PC-9 (cell line): ENCODE results near the gene DAAM2. TPM values are rescaled to one million over a fixed set of nuclear protein-coding genes. Genes with fewer than 3 reads are reported as not detected.

Source experiments
- BruUV-seq: library from RNA; stranded (reverse); fragments of 400-500 nt; replicated peaks from 2 replicates; lab custom pipeline; 2021; lab: Mats Ljungman, UMichigan
- CTCF ChIA-PET: fragments of 300-600 bp; sonication (Branson Sonifier 250); formaldehyde crosslinking; loops from one replicate; lab custom pipeline; 2022; ENCODE audit warnings: antibody characterized with exemption; lab: Charles Lee
- POLR2A ChIA-PET: fragments of 300-600 bp; sonication (Branson Sonifier 250); formaldehyde crosslinking; loops from one replicate; lab custom pipeline; 2022; ENCODE audit warnings: antibody characterized with exemption; ENCODE audit not compliant: unreplicated experiment; lab: Charles Lee
- DNase-seq, 2 experiments: peaks; one replicate each; pipeline versions ENCODE4 v3.0.0 to v3.0.0-alpha.2; 2015 to 2022; ENCODE audit warnings: mixed read lengths in 1 of 2
- H2AFZ ChIP-seq: fragments of 200-600 bp; sonication (generic); 2 replicates; pipeline ENCODE4 v1.8.1; 2017; ENCODE audit warnings: antibody characterized with exemption
- H3F3A ChIP-seq: fragments of 200-600 bp; sonication (generic); 2 replicates; pipeline ENCODE4 v1.8.1; 2017; ENCODE audit warnings: antibody characterized with exemption, mild to moderate bottlenecking, low read depth; ENCODE audit not compliant: insufficient read depth
- H3K27ac ChIP-seq: fragments of 200-600 bp; sonication (generic); 2 replicates; pipeline ENCODE4 v1.6.1; 2016; ENCODE audit warnings: mixed run types
- H3K27me3 ChIP-seq: fragments of 200-600 bp; sonication (generic); 2 replicates; pipeline ENCODE4 v1.6.1; 2016; ENCODE audit warnings: low read depth, mixed run types; ENCODE audit not compliant: insufficient read depth
- H3K36me3 ChIP-seq: fragments of 200-600 bp; sonication (generic); 2 replicates; pipeline ENCODE4 v1.6.1; 2016; ENCODE audit warnings: low read depth, mixed run types
- H3K4me1 ChIP-seq: fragments of 200-600 bp; sonication (generic); replicated peaks from 2 replicates; pipeline ENCODE4 v1.6.1; 2016; ENCODE audit warnings: mixed run types; ENCODE audit not compliant: insufficient read depth
- H3K4me2 ChIP-seq: fragments of 200-600 bp; sonication (generic); 2 replicates; pipeline ENCODE4 v1.6.1; 2017; ENCODE audit warnings: mixed run types
- H3K4me3 ChIP-seq: fragments of 200-600 bp; sonication (generic); 2 replicates; pipeline ENCODE4 v1.6.1; 2016; ENCODE audit warnings: mixed run types
- H3K79me2 ChIP-seq: fragments of 200-600 bp; sonication (generic); 2 replicates; pipeline ENCODE4 v1.6.1; 2017; ENCODE audit warnings: low read depth, mixed run types
- H3K9me2 ChIP-seq: fragments of 200-600 bp; sonication (generic); 2 replicates; pipeline ENCODE4 v1.8.1; 2017; ENCODE audit warnings: mild to moderate bottlenecking; ENCODE audit not compliant: insufficient read depth
- H3K9me3 ChIP-seq: fragments of 200-600 bp; sonication (generic); 2 replicates; pipeline ENCODE4 v1.8.1; 2016; ENCODE audit warnings: low read depth; ENCODE audit not compliant: insufficient read depth
- H4K20me1 ChIP-seq: fragments of 200-600 bp; sonication (generic); 2 replicates; pipeline ENCODE4 v1.8.1; 2017; ENCODE audit not compliant: insufficient read depth
- EZH2 ChIP-seq: fragments of 200-600 bp; sonication (generic); IDR thresholded peaks from 2 replicates; pipeline ENCODE4 v1.8.0; 2017; ENCODE audit warnings: antibody characterized with exemption, low read depth
- intact Hi-C: fragments of 100-400 bp; cut with micrococcal nuclease; formaldehyde crosslinking; loops from one replicate; pipeline ENCODE4 v1.10.0; 2022; ENCODE audit not compliant: unreplicated experiment
- total RNA-seq: library from RNA; stranded (reverse); gene quantifications from 2 replicates; pipeline ENCODE4 v1.2.3, GENCODE V29; 2021
- TF ChIP-seq, protein P1 (sequence below): fragments of 200-600 bp; sonication (generic); conservative IDR thresholded peaks from 2 replicates; pipeline ENCODE4 v1.6.1; 2017; ENCODE audit warnings: mixed run types, antibody characterized with exemption, mild to moderate bottlenecking, moderate library complexity

DAAM2 gene
- total RNA-seq, 1 experiment from 2014 or later: not detected

DNA sequence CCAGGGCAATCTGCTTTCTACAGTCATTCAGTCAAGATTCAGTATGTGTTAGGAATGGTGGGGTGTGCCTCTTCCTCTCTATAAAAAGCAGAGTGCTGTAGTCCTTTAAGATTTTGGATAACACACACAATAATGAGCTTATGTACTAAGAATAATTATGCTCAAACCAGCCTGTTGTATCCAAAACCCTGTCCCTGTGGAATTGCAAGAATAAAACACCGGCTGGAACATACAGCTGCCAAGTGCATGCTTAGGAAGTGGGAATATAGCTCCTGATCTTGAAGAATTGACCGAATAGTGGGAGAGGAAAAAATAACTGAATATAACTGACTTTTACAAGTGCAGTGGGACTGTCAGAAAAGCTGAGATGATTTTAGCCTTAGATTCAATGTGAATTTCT, 143.1 kb downstream of the DAAM2 start:
- CTCF ChIA-PET: no interaction called here
- Histone ChIP-seq H3K27ac (no peak overlapping the region), H3K36me3 (no peaks in the 10 kb centered on the region), H3K9me2 (no peaks in the 10 kb centered on the region), H3K79me2 (no peaks in the 10 kb centered on the region), H3K9me3 (no peaks in the 10 kb centered on the region), H4K20me1 (no peaks in the 10 kb centered on the region), H3K4me1 (no peaks in the 10 kb centered on the region), H3F3A (no peaks in the 10 kb centered on the region), H3K4me2 (no peak overlapping the region), H2AFZ (no peak overlapping the region), H3K4me3 (no peak overlapping the region), H3K27me3 (peaks cover 33% of the 10 kb centered on the region)
- intact Hi-C loops: no loop called here
- no peak for TF ChIP-seq EZH2
- TF ChIP-seq, protein P1, sequence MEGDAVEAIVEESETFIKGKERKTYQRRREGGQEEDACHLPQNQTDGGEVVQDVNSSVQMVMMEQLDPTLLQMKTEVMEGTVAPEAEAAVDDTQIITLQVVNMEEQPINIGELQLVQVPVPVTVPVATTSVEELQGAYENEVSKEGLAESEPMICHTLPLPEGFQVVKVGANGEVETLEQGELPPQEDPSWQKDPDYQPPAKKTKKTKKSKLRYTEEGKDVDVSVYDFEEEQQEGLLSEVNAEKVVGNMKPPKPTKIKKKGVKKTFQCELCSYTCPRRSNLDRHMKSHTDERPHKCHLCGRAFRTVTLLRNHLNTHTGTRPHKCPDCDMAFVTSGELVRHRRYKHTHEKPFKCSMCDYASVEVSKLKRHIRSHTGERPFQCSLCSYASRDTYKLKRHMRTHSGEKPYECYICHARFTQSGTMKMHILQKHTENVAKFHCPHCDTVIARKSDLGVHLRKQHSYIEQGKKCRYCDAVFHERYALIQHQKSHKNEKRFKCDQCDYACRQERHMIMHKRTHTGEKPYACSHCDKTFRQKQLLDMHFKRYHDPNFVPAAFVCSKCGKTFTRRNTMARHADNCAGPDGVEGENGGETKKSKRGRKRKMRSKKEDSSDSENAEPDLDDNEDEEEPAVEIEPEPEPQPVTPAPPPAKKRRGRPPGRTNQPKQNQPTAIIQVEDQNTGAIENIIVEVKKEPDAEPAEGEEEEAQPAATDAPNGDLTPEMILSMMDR: no peak
- POLR2A ChIA-PET: no interaction called here
- BruUV-seq: no TSS peak
- DNase-seq: no peak

DNA sequence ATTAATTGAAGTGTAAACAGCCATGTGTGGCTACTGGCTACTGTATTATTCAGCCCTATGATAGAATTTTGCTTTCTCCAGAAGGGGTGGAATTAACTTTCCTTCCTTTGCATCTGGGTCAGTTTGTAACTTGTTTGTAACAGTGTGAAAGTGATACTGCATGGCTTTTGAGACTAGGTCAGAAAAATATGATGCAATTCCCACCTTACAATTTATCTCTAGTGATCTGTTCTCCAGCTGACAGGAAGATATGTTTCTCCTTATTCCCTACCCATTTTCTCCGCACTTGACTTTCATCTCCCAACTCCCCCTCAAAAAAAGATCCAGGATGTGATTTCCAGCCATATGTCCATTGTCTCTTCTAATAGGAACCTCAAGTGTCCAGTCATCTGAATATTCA, 144.7 kb downstream of the DAAM2 start:
- CTCF ChIA-PET: no interaction called here
- Histone ChIP-seq H3K9me3 (no peaks in the 10 kb centered on the region), H3K79me2 (no peaks in the 10 kb centered on the region), H3K4me3 (no peak overlapping the region), H3K27ac (no peak overlapping the region), H3K4me2 (no peak overlapping the region), H3K4me1 (no peaks in the 10 kb centered on the region), H3K9me2 (no peaks in the 10 kb centered on the region), H2AFZ (no peak overlapping the region), H3F3A (no peaks in the 10 kb centered on the region), H4K20me1 (no peaks in the 10 kb centered on the region), H3K27me3 (peaks cover 38% of the 10 kb centered on the region), H3K36me3 (no peaks in the 10 kb centered on the region)
- TF ChIP-seq, protein P1: no peak
- TF ChIP-seq EZH2: no peak
- no peak for DNase-seq
- intact Hi-C loops: no loop called here
- POLR2A ChIA-PET: no interaction called here
- BruUV-seq: no TSS peak

DNA sequence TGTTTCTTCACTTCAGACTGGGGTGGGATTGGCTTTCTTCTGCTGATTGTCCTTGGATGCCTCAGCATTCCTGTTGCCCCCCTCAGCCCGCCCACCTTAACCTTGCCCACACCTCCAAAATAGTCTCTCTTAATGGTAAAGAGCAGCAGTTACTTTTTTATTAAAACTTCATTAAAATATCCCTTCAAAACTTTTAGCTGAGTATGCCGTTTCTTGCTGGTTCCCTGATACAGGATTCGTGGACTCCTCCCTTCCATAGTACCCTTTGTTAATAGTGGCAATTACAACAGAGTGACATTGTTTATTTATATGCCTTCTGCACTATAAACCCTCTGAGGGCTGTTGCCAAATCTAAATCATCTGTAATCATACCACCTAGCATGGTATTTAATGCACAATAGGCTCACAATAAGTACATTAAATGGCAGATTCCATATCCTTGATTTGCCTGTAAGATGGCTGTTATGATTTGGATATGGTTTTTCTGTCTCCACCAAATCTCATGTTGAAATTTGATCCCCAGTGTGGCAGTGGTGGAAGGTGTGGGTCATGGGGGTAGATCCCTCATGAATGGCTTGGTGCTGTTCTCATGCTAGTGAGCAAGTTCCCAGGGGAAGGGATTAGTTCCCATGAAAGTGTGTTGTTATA, 145.6 kb downstream of the DAAM2 start:
- Histone ChIP-seq H3K9me3 (no peaks in the 10 kb centered on the region), H3K27me3 (peaks cover 34% of the 10 kb centered on the region), H4K20me1 (no peaks in the 10 kb centered on the region), H3K4me3 (no peak overlapping the region), H3K36me3 (no peaks in the 10 kb centered on the region), H3K4me2 (no peak overlapping the region), H3F3A (no peaks in the 10 kb centered on the region), H3K9me2 (no peaks in the 10 kb centered on the region), H3K4me1 (no peaks in the 10 kb centered on the region), H3K27ac (no peak overlapping the region), H2AFZ (no peak overlapping the region), H3K79me2 (no peaks in the 10 kb centered on the region)
- ChIA-PET POLR2A (no interaction called here), CTCF (no interaction called here)
- intact Hi-C loops: no loop called here
- TF ChIP-seq EZH2: no peak
- TF ChIP-seq, protein P1: no peak
- DNase-seq: no peak
- BruUV-seq: no TSS peak
